RWPE1 (cell line): ENCODE data around the gene LZTFL1.

Source experiments
- CTCF ChIA-PET: fragments of 350-600 bp; sonication (Branson Sonifier 250); formaldehyde crosslinking; extraction: SDS; loops from one replicate; lab custom pipeline; 2021; lab: Yijun Ruan, JAX
- POLR2A ChIA-PET: fragments of 400-600 bp; formaldehyde crosslinking; extraction: SDS; loops from one replicate; lab custom pipeline; 2020; ENCODE audit warnings: antibody characterized with exemption; ENCODE audit not compliant: low non-redundant PET; lab: Yijun Ruan, JAX
- DNase-seq: peaks from one replicate; pipeline ENCODE4 v3.0.0; 2012; ENCODE audit warnings: low spot score
- H3K27ac ChIP-seq: fragments of 450-650 bp; 2 replicates; pipeline ENCODE4 v1.5.1; 2017
- TF ChIP-seq, protein P1 (sequence below): fragments of 450-650 bp; conservative IDR thresholded peaks from 2 replicates; pipeline ENCODE4 v1.5.1; 2017; ENCODE audit warnings: low read depth, mild to moderate bottlenecking

LZTFL1 gene

GRCh38 chr3:45777746-45778386 is 64.1 kb downstream of the LZTFL1 start:
- DNase-seq = no peak
- ChIA-PET CTCF (no interaction called here), POLR2A (no interaction called here)
- TF ChIP-seq, protein P1, sequence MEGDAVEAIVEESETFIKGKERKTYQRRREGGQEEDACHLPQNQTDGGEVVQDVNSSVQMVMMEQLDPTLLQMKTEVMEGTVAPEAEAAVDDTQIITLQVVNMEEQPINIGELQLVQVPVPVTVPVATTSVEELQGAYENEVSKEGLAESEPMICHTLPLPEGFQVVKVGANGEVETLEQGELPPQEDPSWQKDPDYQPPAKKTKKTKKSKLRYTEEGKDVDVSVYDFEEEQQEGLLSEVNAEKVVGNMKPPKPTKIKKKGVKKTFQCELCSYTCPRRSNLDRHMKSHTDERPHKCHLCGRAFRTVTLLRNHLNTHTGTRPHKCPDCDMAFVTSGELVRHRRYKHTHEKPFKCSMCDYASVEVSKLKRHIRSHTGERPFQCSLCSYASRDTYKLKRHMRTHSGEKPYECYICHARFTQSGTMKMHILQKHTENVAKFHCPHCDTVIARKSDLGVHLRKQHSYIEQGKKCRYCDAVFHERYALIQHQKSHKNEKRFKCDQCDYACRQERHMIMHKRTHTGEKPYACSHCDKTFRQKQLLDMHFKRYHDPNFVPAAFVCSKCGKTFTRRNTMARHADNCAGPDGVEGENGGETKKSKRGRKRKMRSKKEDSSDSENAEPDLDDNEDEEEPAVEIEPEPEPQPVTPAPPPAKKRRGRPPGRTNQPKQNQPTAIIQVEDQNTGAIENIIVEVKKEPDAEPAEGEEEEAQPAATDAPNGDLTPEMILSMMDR = no peak
- H3K27ac ChIP-seq = no peak overlapping the region

- ChIA-PET CTCF (no interaction called here), POLR2A (no interaction called here)
- TF ChIP-seq, protein P1 = no peak
- no peak overlapping the region for H3K27ac ChIP-seq
- no peak for DNase-seq
Observed at GRCh38 chr3:45777111-45777745, 64.7 kb downstream of the LZTFL1 start.

DNA sequence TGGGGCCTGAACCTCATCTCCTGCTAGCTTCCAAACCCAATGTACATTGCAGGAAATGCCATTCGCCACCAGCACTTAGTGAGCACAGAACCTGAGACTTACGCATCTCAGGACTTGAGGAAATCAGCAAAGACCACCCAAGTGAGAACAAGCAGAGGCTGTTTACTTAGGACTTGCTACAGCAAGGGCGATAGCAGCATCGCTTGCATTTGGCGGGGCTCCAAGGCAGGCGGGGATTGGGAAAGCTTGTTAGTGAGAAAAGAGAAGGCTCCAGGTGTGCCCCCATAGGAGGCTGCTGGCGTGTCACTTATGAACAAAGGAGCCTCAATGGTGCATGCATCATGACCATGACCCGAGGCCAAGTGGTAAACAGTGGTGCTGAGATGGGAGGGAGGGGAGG is 65.3 kb downstream of the LZTFL1 start:
- ChIA-PET CTCF (no interaction called here), POLR2A (no interaction called here)
- H3K27ac ChIP-seq = no peak overlapping the region
- no peak for DNase-seq
- TF ChIP-seq, protein P1 = no peak

DNA sequence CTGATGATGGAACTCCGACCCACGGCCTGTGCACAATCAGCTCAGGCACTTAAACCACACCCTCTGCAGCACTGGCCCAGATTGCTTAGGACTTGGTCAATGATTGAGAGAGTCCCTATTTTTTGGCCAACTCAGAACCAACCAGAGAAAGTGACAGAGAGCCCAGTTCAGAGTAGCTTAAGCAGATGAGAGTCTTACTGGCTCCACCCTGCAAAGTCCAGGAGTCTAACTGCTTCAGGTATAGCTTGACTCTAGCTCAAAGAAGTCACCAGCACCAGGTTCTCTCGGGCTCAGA is 65.7 kb downstream of the LZTFL1 start:
- POLR2A ChIA-PET = no interaction called here
- CTCF ChIA-PET = no interaction called here
- H3K27ac ChIP-seq = no peak overlapping the region
- no peak for DNase-seq
- TF ChIP-seq, protein P1 = no peak

GRCh38 chr3:45775571-45776300 is 66.2 kb downstream of the LZTFL1 start:
- ChIA-PET POLR2A (no interaction called here), CTCF (no interaction called here)
- no peak overlapping the region for H3K27ac ChIP-seq
- TF ChIP-seq, protein P1 = no peak
- DNase-seq = no peak

GRCh38 chr3:45774581-45775521 is 67.1 kb downstream of the LZTFL1 start:
- no peak for DNase-seq
- ChIA-PET CTCF (interaction anchor here (0.5 kb wide), 1 partner anchor 10 kb away, joined by 3 read pairs; no protein-coding TSS in a partner anchor), POLR2A (no interaction called here)
- H3K27ac ChIP-seq = no peak overlapping the region
- TF ChIP-seq, protein P1 = no peak
